ENCODE measurements around the gene EPG5.

EPG5 gene

GRCh38 chr18:45920367-45920766 lies 46.8 kb downstream of the EPG5 start:
- no peak for DNase-seq (ENCODE audit: low spot score)

- DNase-seq (ENCODE audit: low spot score), result no peak
Measured at GRCh38 chr18:45916302-45916701, 50.8 kb downstream of the EPG5 start.

- DNase-seq (ENCODE audit: low spot score), result no peak
Measured at GRCh38 chr18:45913276-45913675, 53.9 kb downstream of the EPG5 start.

GRCh38 chr18:45910405-45911023 lies 56.6 kb downstream of the EPG5 start:
- peak; percentile 64 for DNase-seq (ENCODE audit: low spot score)

- DNase-seq (ENCODE audit: low spot score), result no peak
Measured at GRCh38 chr18:45901654-45902210, 65.4 kb downstream of the EPG5 start.

GRCh38 chr18:45900623-45901022 lies 66.5 kb downstream of the EPG5 start:
- DNase-seq (ENCODE audit: low spot score), result no peak

- no peak for DNase-seq (ENCODE audit: low spot score)
Measured at GRCh38 chr18:45896991-45897390, 70.1 kb downstream of the EPG5 start.

GRCh38 chr18:45896452-45896851 lies 70.7 kb downstream of the EPG5 start:
- DNase-seq (ENCODE audit: low spot score), result no peak

GRCh38 chr18:45895339-45895738 lies 71.8 kb downstream of the EPG5 start:
- DNase-seq (ENCODE audit: low spot score), result no peak

GRCh38 chr18:45894818-45895217 lies 72.3 kb downstream of the EPG5 start:
- DNase-seq (ENCODE audit: low spot score), result no peak

GRCh38 chr18:45891806-45892205 lies 75.3 kb downstream of the EPG5 start:
- no peak for DNase-seq (ENCODE audit: low spot score)

- no peak for DNase-seq (ENCODE audit: low spot score)
Measured at GRCh38 chr18:45890606-45891005, 76.5 kb downstream of the EPG5 start.

- no peak for DNase-seq (ENCODE audit: low spot score)
Measured at GRCh38 chr18:45889419-45890064, 77.6 kb downstream of the EPG5 start.

GRCh38 chr18:45887585-45887984 lies 79.5 kb downstream of the EPG5 start:
- DNase-seq (ENCODE audit: low spot score), result no peak

GRCh38 chr18:45880876-45881558 lies 86.1 kb downstream of the EPG5 start:
- no peak for DNase-seq (ENCODE audit: low spot score)

GRCh38 chr18:45879681-45880655 lies 87.2 kb downstream of the EPG5 start:
- peak; percentile 72 for DNase-seq (ENCODE audit: low spot score)

GRCh38 chr18:45877403-45877802 lies 89.7 kb downstream of the EPG5 start:
- DNase-seq (ENCODE audit: low spot score), result no peak

GRCh38 chr18:45876161-45876560 lies 91.0 kb downstream of the EPG5 start:
- no peak for DNase-seq (ENCODE audit: low spot score)

GRCh38 chr18:45874491-45875184 lies 92.5 kb downstream of the EPG5 start:
- DNase-seq (ENCODE audit: low spot score), result peak; percentile 71

- no peak for DNase-seq (ENCODE audit: low spot score)
Measured at GRCh38 chr18:45871431-45872084, 95.6 kb downstream of the EPG5 start.

- DNase-seq (ENCODE audit: low spot score), result no peak
Measured at GRCh38 chr18:45870419-45870818, 96.7 kb downstream of the EPG5 start.

Measured in CD4-positive, alpha-beta T cell treated with Interleukin-15 for 4 hours (primary cell).